SU-DHL-6 (cell line): Measurements from ENCODE around the gene GOLGA3.

Experiments used
- H2AFZ ChIP-seq: fragments of 200-600 bp; sonication (generic); 2 replicates; pipeline ENCODE4 v1.6.1; 2014; ENCODE audit warnings: low read depth, mild to moderate bottlenecking, moderate library complexity, mixed read lengths, antibody characterized with exemption, low read length; ENCODE audit not compliant: severe bottlenecking
- H3F3A ChIP-seq: fragments of 200-600 bp; shearing (Covaris generic); 2 replicates; pipeline ENCODE4 v1.6.0; 2016; ENCODE audit warnings: antibody characterized with exemption, mild to moderate bottlenecking; ENCODE audit not compliant: insufficient read depth
- H3K27ac ChIP-seq: fragments of 200-600 bp; sonication (generic); 2 replicates; pipeline ENCODE4 v1.5.1; 2016; ENCODE audit warnings: low read depth, mild to moderate bottlenecking, low read length, moderate library complexity, mixed read lengths
- H3K27me3 ChIP-seq: fragments of 200-600 bp; sonication (generic), shearing (Covaris generic); 2 replicates; pipeline ENCODE4 v1.6.0; 2014; ENCODE audit warnings: mild to moderate bottlenecking, low read length
- H3K36me3 ChIP-seq: fragments of 200-600 bp; sonication (generic); 2 replicates; pipeline ENCODE4 v1.6.1; 2014; ENCODE audit warnings: mild to moderate bottlenecking, low read length, mixed read lengths
- H3K4me2 ChIP-seq: fragments of 300-600, 200-600 bp; shearing (Covaris generic), sonication (generic); 2 replicates; pipeline ENCODE4 v1.6.0; 2014; ENCODE audit warnings: low read length, low read depth, mild to moderate bottlenecking; ENCODE audit not compliant: poor library complexity, severe bottlenecking
- H3K4me3 ChIP-seq: fragments of 200-600 bp; sonication (generic); 2 replicates; pipeline ENCODE4 v1.5.1; 2014; ENCODE audit warnings: antibody characterized with exemption, low read length, mild to moderate bottlenecking, mixed read lengths; ENCODE audit not compliant: insufficient read depth, poor library complexity, severe bottlenecking
- H3K79me2 ChIP-seq: fragments of 200-600 bp; sonication (generic); 2 replicates; pipeline ENCODE4 v1.6.1; 2014; ENCODE audit warnings: mild to moderate bottlenecking, low read length, moderate library complexity; ENCODE audit not compliant: insufficient read depth
- H3K9ac ChIP-seq: fragments of 200-600 bp; sonication (generic); 2 replicates; pipeline ENCODE4 v1.7.0; 2014; ENCODE audit warnings: mild to moderate bottlenecking, low read length
- H3K9me2 ChIP-seq: fragments of 200-600 bp; sonication (generic); replicated peaks from 2 replicates; pipeline ENCODE4 v1.6.1; 2014; ENCODE audit warnings: low read length; ENCODE audit not compliant: insufficient read depth
- H3K9me3 ChIP-seq: fragments of 200-600 bp; sonication (generic); 2 replicates; pipeline ENCODE4 v1.6.1; 2014; ENCODE audit warnings: low read length, mixed read lengths; ENCODE audit not compliant: insufficient read depth
- H4K20me1 ChIP-seq: fragments of 200-600 bp; sonication (generic); 2 replicates; pipeline ENCODE4 v1.6.1; 2014; ENCODE audit warnings: low read depth, mild to moderate bottlenecking, antibody characterized with exemption, low read length, moderate library complexity, mixed read lengths
- CTCF ChIP-seq: fragments of 200-600 bp; sonication (generic); IDR thresholded peaks from one replicate; pipeline ENCODE4 v1.5.1; 2017; ENCODE audit warnings: antibody characterized with exemption, mild to moderate bottlenecking, low read length, moderate library complexity; ENCODE audit not compliant: insufficient read depth, poor library complexity, severe bottlenecking
- EZH2phosphoT487 ChIP-seq: fragments of 200-600 bp; sonication (generic), shearing (Covaris generic); conservative IDR thresholded peaks from 2 replicates; pipeline ENCODE4 v1.6.1; 2018; ENCODE audit warnings: mild to moderate bottlenecking, antibody characterized with exemption, low read length, moderate library complexity, mixed read lengths

GOLGA3 gene

DNA sequence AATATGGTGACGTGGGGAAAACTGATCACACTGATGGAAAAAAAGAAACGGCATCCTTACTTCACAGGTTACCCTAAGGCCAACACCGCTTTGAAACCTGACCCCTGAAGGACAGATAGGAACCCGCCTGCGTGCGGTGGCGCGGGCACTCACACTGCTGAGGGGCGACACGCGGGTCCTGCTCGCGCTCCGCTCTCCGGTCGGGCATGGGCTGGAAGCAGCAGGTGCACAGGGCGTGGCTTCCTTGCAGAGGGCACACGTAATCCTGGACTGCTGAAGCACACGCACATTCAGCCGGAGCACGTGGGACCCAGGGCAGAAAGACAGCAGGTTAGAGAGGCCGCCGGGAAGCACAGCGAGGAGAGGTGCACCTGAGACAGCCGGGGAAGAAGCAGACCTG, 22.8 kb upstream of the GOLGA3 start:
- TF ChIP-seq EZH2phosphoT487 (no peak), CTCF (no peak)
- Histone ChIP-seq H3K27me3 (no peaks in the 10 kb centered on the region), H2AFZ (no peak overlapping the region)

DNA sequence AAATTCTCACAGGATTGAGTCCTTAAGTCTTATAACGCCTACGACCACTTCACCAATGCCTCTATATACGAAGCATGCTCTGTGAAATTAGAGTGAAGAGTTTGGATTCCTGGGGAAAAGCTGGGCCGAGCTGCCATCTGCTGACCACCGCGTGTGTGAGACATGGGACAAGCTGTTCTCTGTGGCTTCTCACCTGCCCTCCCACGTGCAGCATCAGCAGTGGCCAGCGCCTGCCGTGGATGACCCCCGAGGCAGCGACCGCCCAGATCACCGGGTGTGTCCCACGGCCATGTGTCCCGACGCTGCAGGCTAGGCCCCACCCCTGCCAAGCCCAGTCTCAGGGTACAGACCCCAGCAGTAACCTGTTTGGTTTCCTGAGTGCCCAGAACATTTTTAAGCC, 21.6 kb upstream of the GOLGA3 start:
- Histone ChIP-seq H3K4me3 (no peak overlapping the region), H3K27me3 (no peaks in the 10 kb centered on the region), H3K4me2 (no peak overlapping the region), H3K9me3 (no peaks in the 10 kb centered on the region), H3K36me3 (no peaks in the 10 kb centered on the region), H3K27ac (no peak overlapping the region), H2AFZ (no peak overlapping the region), H3K9ac (no peak overlapping the region), H3K79me2 (no peaks in the 10 kb centered on the region), H3K9me2 (no peaks in the 10 kb centered on the region), H3F3A (no peaks in the 10 kb centered on the region), H4K20me1 (no peaks in the 10 kb centered on the region)
- TF ChIP-seq EZH2phosphoT487 (no peak), CTCF (no peak)

More for the DNA sequence above, 22.8 kb upstream of the GOLGA3 start:
- H3K36me3 ChIP-seq, result no peaks in the 10 kb centered on the region
- H3K4me3 ChIP-seq, result no peak overlapping the region
- H3K79me2 ChIP-seq, result no peaks in the 10 kb centered on the region
- H4K20me1 ChIP-seq, result no peaks in the 10 kb centered on the region
- H3F3A ChIP-seq, result no peaks in the 10 kb centered on the region
- no peaks in the 10 kb centered on the region for H3K9me2 ChIP-seq
- no peak overlapping the region for H3K27ac ChIP-seq
- no peaks in the 10 kb centered on the region for H3K9me3 ChIP-seq
- no peak overlapping the region for H3K4me2 ChIP-seq
- no peak overlapping the region for H3K9ac ChIP-seq

- Histone ChIP-seq H3K79me2 (no peaks in the 10 kb centered on the region), H3K27ac (no peak overlapping the region), H3K4me3 (no peak overlapping the region), H3K4me2 (no peak overlapping the region), H4K20me1 (no peaks in the 10 kb centered on the region), H3K27me3 (no peaks in the 10 kb centered on the region), H3K9me3 (no peaks in the 10 kb centered on the region), H3F3A (no peaks in the 10 kb centered on the region), H2AFZ (no peak overlapping the region), H3K36me3 (no peaks in the 10 kb centered on the region), H3K9ac (no peak overlapping the region), H3K9me2 (no peaks in the 10 kb centered on the region)
- TF ChIP-seq EZH2phosphoT487, result no peak
- no peak for TF ChIP-seq CTCF
Observed at GRCh38 chr12:132848521-132848920, 19.9 kb upstream of the GOLGA3 start.
